HCT116 (cell line): Measurements from ENCODE around the gene ENO2. TPM values are rescaled to one million over a fixed set of nuclear protein-coding genes. Genes with fewer than 3 reads are reported as not detected.

Source experiments
- ATAC-seq: fragments of 200-7000 bp; cut with Tn5 transposase; 2 replicates; pipeline ENCODE4 v1.9.1; 2020; ENCODE audit warnings: mild to moderate bottlenecking, moderate library complexity
- BruUV-seq: library from RNA; stranded (reverse); fragments of 400-500 nt; replicated peaks from 2 replicates; lab custom pipeline; 2021; lab: Mats Ljungman, UMichigan
- CTCF ChIA-PET: fragments of 300-600 bp; sonication (Branson Sonifier 250); formaldehyde crosslinking; loops from one replicate; lab custom pipeline; 2021; ENCODE audit warnings: antibody characterized with exemption; lab: Charles Lee
- POLR2A ChIA-PET: fragments of 300-600, 350-600 bp; sonication (Branson Sonifier 250); formaldehyde crosslinking; loops from one replicate; lab custom pipeline; 2021; ENCODE audit warnings: antibody characterized with exemption; lab: Charles Lee
- RAD21 ChIA-PET, 2 experiments: fragments of 300-600 bp; sonication (Branson Sonifier 250); formaldehyde crosslinking; loops; one replicate each; lab custom pipeline; 2023; ENCODE audit warnings: low total read pairs in 2 of 2; ENCODE audit not compliant: uncharacterized antibody in 2 of 2, unreplicated experiment in 2 of 2, low non-redundant PET in 1 of 2; lab: Charles Lee
- DNase-seq: peaks from one replicate; pipeline ENCODE4 v3.0.0-alpha.2; 2010; ENCODE audit warnings: low read depth, low spot score
- H2AFZ ChIP-seq: fragments of 200-600 bp; shearing (Covaris generic), sonication (generic); 2 replicates; pipeline ENCODE4 v1.6.1; 2017; ENCODE audit warnings: low read depth, mixed run types, mixed read lengths, antibody characterized with exemption, low read length; ENCODE audit not compliant: poor library complexity, severe bottlenecking
- H3K27ac ChIP-seq: 2 replicates; pipeline ENCODE4 v1.5.1; 2012; ENCODE audit warnings: low read depth, low read length
- H3K27me3 ChIP-seq: fragments of 200-600 bp; sonication (generic); 2 replicates; pipeline ENCODE4 v1.6.1; 2016; ENCODE audit warnings: mixed run types, low read length, mixed read lengths; ENCODE audit not compliant: insufficient read depth
- H3K36me3 ChIP-seq, 2 experiments: fragments of 200-500 bp in 1 of 2; fragments of 200-600 bp in 1 of 2; sonication (Bioruptor generic) in 1 of 2; sonication (generic) in 1 of 2; 2 replicates each; pipeline versions ENCODE4 v1.5.1 to v1.6.1; 2014 to 2016; ENCODE audit warnings: low read length in 2 of 2, inconsistent platforms in 1 of 2, mixed read lengths in 1 of 2, mixed run types in 1 of 2; ENCODE audit not compliant: insufficient read depth in 2 of 2, control insufficient read depth in 1 of 2
- H3K4me1 ChIP-seq, 2 experiments: fragments of 200-600 bp in 1 of 2; sonication (generic) in 1 of 2; 2 replicates each; pipeline versions ENCODE4 v1.5.1 to v1.6.1; 2012 to 2017; ENCODE audit warnings: low read length in 2 of 2, inconsistent platforms in 1 of 2, mild to moderate bottlenecking in 1 of 2, mixed read lengths in 1 of 2, mixed run types in 1 of 2, moderate library complexity in 1 of 2; ENCODE audit not compliant: insufficient read depth in 2 of 2, control insufficient read depth in 1 of 2
- H3K4me2 ChIP-seq: fragments of 200-600 bp; sonication (generic); 2 replicates; pipeline ENCODE4 v1.6.1; 2017; ENCODE audit warnings: mixed run types, low read length, mixed read lengths
- H3K4me3 ChIP-seq, 2 experiments: fragments of 200-600 bp in 1 of 2; sonication (generic) in 1 of 2; replicated peaks in 1 of 2; 2 replicates each; pipeline ENCODE4 v1.5.1; 2011 to 2016; ENCODE audit warnings: low read length in 2 of 2, control low read depth in 1 of 2, low read depth in 1 of 2, mild to moderate bottlenecking in 1 of 2, mixed read lengths in 1 of 2, mixed run types in 1 of 2
- H3K79me2 ChIP-seq: fragments of 200-600 bp; sonication (generic); 2 replicates; pipeline ENCODE4 v1.6.1; 2017; ENCODE audit warnings: mild to moderate bottlenecking, mixed run types, low read length, moderate library complexity, mixed read lengths; ENCODE audit not compliant: insufficient read depth
- H3K9ac ChIP-seq: fragments of 200-600 bp; sonication (generic); 2 replicates; pipeline ENCODE4 v1.6.1; 2016; ENCODE audit warnings: low read length, mixed read lengths
- H3K9me2 ChIP-seq: fragments of 200-600 bp; sonication (generic), shearing (Covaris generic); 2 replicates; pipeline ENCODE4 v1.6.1; 2017; ENCODE audit warnings: mixed run types, mild to moderate bottlenecking, moderate library complexity; ENCODE audit not compliant: insufficient read depth
- H3K9me3 ChIP-seq, 2 experiments: fragments of 200-500 bp in 1 of 2; fragments of 200-600 bp in 1 of 2; sonication (Bioruptor generic) in 1 of 2; sonication (generic) in 1 of 2; 2 replicates each; pipeline ENCODE4 v1.6.1; 2014 to 2017; ENCODE audit warnings: low read length in 2 of 2, mixed read lengths in 2 of 2, inconsistent platforms in 1 of 2, low read depth in 1 of 2, mild to moderate bottlenecking in 1 of 2, mixed run types in 1 of 2, moderate library complexity in 1 of 2; ENCODE audit not compliant: control insufficient read depth in 1 of 2, insufficient read depth in 1 of 2
- H4K20me1 ChIP-seq: fragments of 200-600 bp; sonication (generic), shearing (Covaris generic); 2 replicates; pipeline ENCODE4 v1.6.1; 2017; ENCODE audit warnings: mixed run types, mild to moderate bottlenecking, moderate library complexity; ENCODE audit not compliant: insufficient read depth
- CBX3 ChIP-seq: IDR thresholded peaks from 2 replicates; pipeline ENCODE4 v1.6.1; 2012; ENCODE audit warnings: low read depth
- CTCF ChIP-seq, 3 experiments: fragments of 200-600 bp in 1 of 3; sonication (generic) in 1 of 3; IDR thresholded peaks in 2 of 3; conservative IDR thresholded peaks in 1 of 3; 2 replicates each; pipeline ENCODE4 v1.5.1; 2012 to 2017; ENCODE audit warnings: low read depth in 2 of 3, low read length in 2 of 3, antibody characterized with exemption in 1 of 3, borderline replicate concordance in 1 of 3, control low read depth in 1 of 3, mild to moderate bottlenecking in 1 of 3, mixed read lengths in 1 of 3, mixed run types in 1 of 3, moderate library complexity in 1 of 3; ENCODE audit not compliant: insufficient read depth in 1 of 3
- EGR1 ChIP-seq: IDR thresholded peaks from 2 replicates; pipeline ENCODE4 v1.6.1; 2012; ENCODE audit warnings: low read depth
- EZH2phosphoT487 ChIP-seq: fragments of 200-600 bp; IDR thresholded peaks from 2 replicates; pipeline ENCODE4 v1.6.1; 2018; ENCODE audit warnings: antibody characterized with exemption, borderline replicate concordance
- FOSL1 ChIP-seq: IDR thresholded peaks from 2 replicates; pipeline ENCODE4 v1.6.1; 2012; ENCODE audit warnings: low read depth
- JUND ChIP-seq: IDR thresholded peaks from 2 replicates; pipeline ENCODE4 v1.6.1; 2012
- POLR2AphosphoS5 ChIP-seq: IDR thresholded peaks from 2 replicates; pipeline ENCODE4 v1.6.1; 2011; ENCODE audit warnings: mild to moderate bottlenecking, low read depth, low read length, moderate library complexity
- SIN3A ChIP-seq: IDR thresholded peaks from 2 replicates; pipeline ENCODE4 v1.6.1; 2012; ENCODE audit warnings: low read depth
- SP1 ChIP-seq: IDR thresholded peaks from 2 replicates; pipeline ENCODE4 v1.6.1; 2012; ENCODE audit warnings: low read depth
- ZFX ChIP-seq: fragments of 450-650 bp; IDR thresholded peaks from 2 replicates; pipeline ENCODE4 v1.6.1; 2017
- intact Hi-C: fragments of 100-400 bp; cut with micrococcal nuclease; formaldehyde crosslinking; loops from 2 replicates; pipeline ENCODE4 v1.10.0; 2022
- total RNA-seq: library from RNA; stranded (reverse); gene quantifications from one replicate; pipeline ENCODE4 v1.2.1, GENCODE V29; 2021; ENCODE audit not compliant: unreplicated experiment
- TF ChIP-seq, protein P1 (sequence below): IDR thresholded peaks from 2 replicates; pipeline ENCODE4 v1.6.1; 2012

Gene ENO2
- total RNA-seq, 1 experiment from 2014 or later, result 117 TPM

GRCh38 chr12:6929466-6930452 is 15.4 kb downstream of the ENO2 start:
- POLR2A ChIA-PET, result interaction anchor here (5.1 kb wide), 1 partner anchor 15 kb away, joined by 96 read pairs; the partner anchor contains the start of genes C12orf57 and RNU7-1
- no peaks in the 10 kb centered on the region for H3K27me3 ChIP-seq
- CTCF ChIA-PET, result interaction anchor here (0.7 kb wide), 1 partner anchor 8 kb away, joined by 3 read pairs; no protein-coding TSS in a partner anchor
- peaks cover 62% of the 10 kb centered on the region for H3K79me2 ChIP-seq
- H3K4me2 ChIP-seq, result peak overlapping the region; percentile 93
- H3K36me3 ChIP-seq, result peaks cover 7 to 21% of the 10 kb centered on the region in 2 experiments; a peak in 2 of 4 replicates
- H3K27ac ChIP-seq, result peak overlapping the region; percentile 71
- H3K4me1 ChIP-seq, result peaks cover 21 to 43% of the 10 kb centered on the region in 2 experiments
- RAD21 ChIA-PET, result no interaction called here
- no peaks in the 10 kb centered on the region for H4K20me1 ChIP-seq
- TF ChIP-seq EZH2phosphoT487 (no peak), CBX3 (no peak), CTCF (IDR thresholded peaks at IDR 0.05 in 2 of 3, conservative IDR thresholded peaks at IDR 0.05 in 1 of 3; ENCODE audit: borderline replicate concordance in 1 of 3, insufficient read depth in 1 of 3, low read depth in 2 of 3, low read length in 2 of 3) (no peak), ZFX (no peak), JUND (no peak), EGR1 (no peak), SP1 (no peak), POLR2AphosphoS5 (no peak), FOSL1 (no peak), SIN3A (no peak)
- TF ChIP-seq, protein P1, sequence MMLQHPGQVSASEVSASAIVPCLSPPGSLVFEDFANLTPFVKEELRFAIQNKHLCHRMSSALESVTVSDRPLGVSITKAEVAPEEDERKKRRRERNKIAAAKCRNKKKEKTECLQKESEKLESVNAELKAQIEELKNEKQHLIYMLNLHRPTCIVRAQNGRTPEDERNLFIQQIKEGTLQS, result no peak
- TF ChIP-seq, all 23 proteins: peak for 0
- no TSS peak for BruUV-seq
- Histone ChIP-seq H3K9ac (peak overlapping the region; percentile 96), H3K4me3 (peak overlapping the region; percentile 79 to 92), H3K9me2 (no peaks in the 10 kb centered on the region), H2AFZ (no peak overlapping the region), H3K9me3 (no peaks in the 10 kb centered on the region)
- ATAC-seq (no peak), DNase-seq (no peak)
- intact Hi-C loops, result loop anchor here (5.0 kb wide), 1 partner anchor 57 kb away; the partner anchor contains the start of gene SPSB2
